ENCODE measurements around the gene HSD17B1.

GRCh38 chr17:42537826-42538451 lies 14.8 kb upstream of the HSD17B1 start:
- TF ChIP-seq CTCF (IDR thresholded peaks at IDR 0.05; ENCODE audit: extremely low read depth in 1 of 2, insufficient read depth in 1 of 2, low read depth in 1 of 2, low read length in 2 of 2) (no peak), POLR2A (IDR thresholded peaks at IDR 0.05; ENCODE audit: low read depth, low read length) (no peak), JUN (IDR thresholded peaks at IDR 0.05; ENCODE audit: borderline replicate concordance, insufficient read depth, insufficient read length, low read depth) (no peak), EZH2 (IDR thresholded peaks at IDR 0.05; ENCODE audit: borderline replicate concordance, low read depth, low read length, severe bottlenecking) (no peak), GATA2 (IDR thresholded peaks at IDR 0.05; ENCODE audit: insufficient read depth, insufficient read length, low read depth, low read length) (no peak), MYC (IDR thresholded peaks at IDR 0.05; ENCODE audit: low read depth, low read length) (no peak), POLR2AphosphoS5 (IDR thresholded peaks at IDR 0.05; ENCODE audit: insufficient read depth, low read depth, low read length) (no peak), FOS (IDR thresholded peaks at IDR 0.05; ENCODE audit: borderline replicate concordance, insufficient read depth, low read length) (no peak)
